Measurements from ENCODE around the gene DAPK1.

- TF ChIP-seq CTCF (IDR thresholded peaks at IDR 0.05; ENCODE audit: low read length) (no peak), EZH2 (IDR thresholded peaks at IDR 0.05; ENCODE audit: borderline replicate concordance, low read length) (no peak)
Observed at GRCh38 chr9:87478226-87478992, 19.3 kb upstream of the DAPK1 start.

All from OCI-LY1 (cell line).